ENCODE data around the gene TMEM186.
"Not testable (repeated sequence)": the region's sequence is repeated elsewhere in the genome, so short reads cannot be mapped to it uniquely, and the experiment has no call there.

Gene TMEM186, protein sequence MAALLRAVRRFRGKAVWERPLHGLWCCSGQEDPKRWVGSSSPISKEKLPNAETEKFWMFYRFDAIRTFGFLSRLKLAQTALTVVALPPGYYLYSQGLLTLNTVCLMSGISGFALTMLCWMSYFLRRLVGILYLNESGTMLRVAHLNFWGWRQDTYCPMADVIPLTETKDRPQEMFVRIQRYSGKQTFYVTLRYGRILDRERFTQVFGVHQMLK

DNA sequence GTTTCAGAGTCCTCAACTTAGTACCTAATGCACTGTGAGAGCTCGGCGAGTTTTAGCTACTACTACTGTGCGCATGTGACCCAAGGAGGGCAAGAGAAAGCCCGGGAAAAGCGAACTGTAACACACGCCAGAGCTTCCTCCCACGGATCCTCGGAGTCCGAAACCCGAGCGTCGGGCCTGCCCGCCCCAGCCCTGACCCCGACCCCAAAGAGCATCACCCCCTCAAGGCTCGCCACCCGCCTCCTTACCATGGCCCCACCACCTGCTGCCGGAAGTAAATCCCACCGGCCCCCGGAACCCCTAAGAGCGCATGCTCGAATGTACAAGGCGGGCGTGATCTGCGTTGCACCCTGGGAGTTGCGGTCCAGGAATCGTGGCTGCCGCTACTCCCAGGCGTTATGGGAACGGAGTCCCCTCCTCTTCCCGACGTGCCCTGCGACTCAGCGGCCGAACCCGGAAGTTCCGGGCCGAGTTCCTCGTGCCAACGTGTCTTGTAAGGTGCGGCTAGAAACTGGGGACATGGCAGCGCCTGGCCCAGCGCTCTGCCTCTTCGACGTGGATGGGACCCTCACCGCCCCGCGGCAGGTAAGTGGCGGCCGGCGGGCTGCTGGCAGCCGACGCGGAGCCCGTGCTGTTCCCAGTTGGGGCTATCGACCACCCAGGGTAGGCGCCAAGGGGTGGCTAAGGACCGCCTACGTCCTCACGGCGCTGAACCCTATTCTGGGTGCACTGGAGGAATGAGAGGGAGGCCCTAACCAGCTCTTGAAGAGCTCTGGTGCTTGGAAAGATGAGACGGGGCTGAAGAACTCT lies at the start of gene TMEM186, which contains the start of gene PMM2:
TMEM186 (minus strand) TSS at position 276 of the 810 bp plus-strand sequence; CDS start at position 251, 25 bp downstream.
PMM2 (plus strand) TSS at position 476 of the 810 bp plus-strand sequence; CDS start at position 520, 44 bp downstream.
- peak; percentile 92 to 94 for DNase-seq (ENCODE audit: low read depth in 2 of 2)

DNA sequence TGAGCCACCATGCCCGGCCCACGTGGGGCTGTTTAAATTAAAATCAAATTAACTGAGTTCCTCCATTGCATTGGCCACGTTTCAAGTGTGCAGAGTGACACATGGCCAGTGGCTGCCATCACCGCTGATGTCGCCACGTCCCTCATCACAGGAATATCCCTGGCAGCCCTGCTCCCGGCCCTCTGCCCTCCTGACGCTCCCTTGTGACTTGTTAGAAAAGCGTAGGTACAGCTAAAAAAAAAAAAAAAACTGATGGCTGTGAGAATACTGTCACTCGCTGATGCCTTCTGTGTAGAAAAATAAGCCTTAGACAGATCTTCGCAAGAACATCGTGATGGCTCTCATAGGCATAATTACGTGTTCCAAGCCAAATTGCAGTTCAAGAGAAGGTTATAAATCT lies 49.7 kb upstream of the TMEM186 start:
- DNase-seq (ENCODE audit: low read depth in 2 of 2) = no peak

DNA sequence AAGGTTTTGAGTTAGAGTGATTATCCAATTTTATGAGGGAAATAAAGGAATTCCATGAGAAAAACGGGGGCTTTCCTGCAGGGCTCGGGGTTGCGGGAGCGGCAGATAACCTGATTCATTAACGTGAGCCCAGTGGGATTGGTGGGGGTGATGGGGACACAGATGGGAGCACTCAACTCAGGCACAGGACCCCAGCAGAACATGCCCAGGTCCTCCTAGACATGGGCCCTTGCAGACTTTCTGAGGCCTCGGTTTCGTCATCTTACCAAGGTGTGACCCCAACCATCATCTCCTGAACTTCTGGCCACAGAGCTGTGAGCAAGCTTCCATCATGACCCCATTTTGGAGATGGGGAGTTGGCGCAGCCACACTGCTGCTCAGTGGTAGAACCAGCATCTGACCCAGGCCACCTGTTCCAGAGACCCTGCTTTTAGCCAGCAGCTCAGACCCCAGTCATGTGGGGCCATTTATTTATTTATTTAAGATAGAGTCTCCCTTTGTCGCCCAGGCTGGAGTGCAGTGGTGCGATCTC lies 49.0 kb upstream of the TMEM186 start:
- DNase-seq (ENCODE audit: low read depth in 2 of 2) = no peak

DNA sequence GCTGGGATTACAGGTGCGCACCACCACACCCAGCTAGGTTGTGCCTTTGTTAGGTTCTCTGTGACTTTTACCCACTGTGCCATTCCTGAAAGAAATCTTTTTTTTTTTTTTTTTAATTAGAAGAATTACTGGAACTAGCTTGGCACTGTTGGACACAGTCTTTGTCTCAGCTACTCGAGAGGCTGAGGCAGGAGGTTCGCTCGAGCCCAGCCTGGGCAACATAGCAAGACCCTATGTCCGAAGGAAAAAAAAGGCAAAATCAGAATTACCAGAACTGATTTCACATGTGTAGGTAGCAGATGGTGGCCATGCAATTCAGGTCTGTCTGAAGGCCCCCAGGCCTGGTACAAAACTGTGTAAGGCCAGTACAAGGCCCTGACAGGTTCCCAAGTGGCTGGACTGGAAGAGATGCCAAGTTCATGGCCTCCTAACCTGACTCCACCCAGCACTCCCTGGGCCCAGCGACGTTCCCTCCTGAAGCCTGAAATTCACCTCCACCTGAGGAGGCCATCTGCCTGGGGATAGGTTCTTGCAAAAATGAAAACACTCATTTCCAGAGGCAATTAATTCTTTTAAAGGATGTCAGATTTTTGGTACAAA lies 48.4 kb upstream of the TMEM186 start:
- DNase-seq (ENCODE audit: low read depth in 2 of 2) = no peak

DNA sequence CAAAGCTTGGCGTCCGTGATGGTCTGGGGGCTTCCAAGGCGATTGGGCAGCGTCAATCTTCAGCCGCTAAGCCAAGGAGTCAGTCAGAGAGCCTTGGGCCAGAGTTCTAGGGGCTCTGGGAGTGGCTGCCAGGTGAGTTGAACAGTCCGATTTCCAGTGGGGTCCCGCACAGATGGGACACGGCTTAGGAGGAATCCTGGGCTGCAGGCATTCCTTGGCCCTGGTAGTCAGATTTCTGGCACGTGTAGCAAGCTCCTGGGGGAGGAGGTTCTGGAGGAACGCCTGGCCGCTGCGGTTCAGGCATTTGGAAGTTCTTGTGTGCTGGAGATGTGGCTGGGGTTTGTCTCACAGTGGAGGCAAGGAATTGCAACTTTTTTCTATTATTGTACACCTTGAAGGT lies 45.9 kb upstream of the TMEM186 start:
- not testable (repeated sequence) for DNase-seq (ENCODE audit: low read depth in 2 of 2)

DNA sequence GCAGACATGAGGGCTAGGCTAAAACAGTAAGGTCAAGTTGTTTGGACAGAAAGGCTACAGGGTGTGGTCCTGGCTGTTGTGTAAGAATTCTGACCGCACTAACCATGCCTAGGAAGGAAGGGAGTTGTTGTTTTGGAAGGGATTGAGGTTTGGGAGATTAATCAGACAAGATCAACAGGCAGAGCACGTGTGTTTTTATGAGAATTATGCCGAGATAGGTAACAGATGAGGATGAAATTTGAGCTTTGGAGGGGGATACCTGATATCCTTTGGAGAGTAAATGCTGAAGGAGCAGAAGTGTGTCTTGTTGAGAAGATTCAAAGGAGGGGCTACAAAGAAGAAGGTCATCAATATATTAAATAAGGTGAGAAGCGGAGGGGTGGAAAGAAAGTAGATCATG lies 44.6 kb upstream of the TMEM186 start:
- not testable (repeated sequence) for DNase-seq (ENCODE audit: low read depth in 2 of 2)

DNA sequence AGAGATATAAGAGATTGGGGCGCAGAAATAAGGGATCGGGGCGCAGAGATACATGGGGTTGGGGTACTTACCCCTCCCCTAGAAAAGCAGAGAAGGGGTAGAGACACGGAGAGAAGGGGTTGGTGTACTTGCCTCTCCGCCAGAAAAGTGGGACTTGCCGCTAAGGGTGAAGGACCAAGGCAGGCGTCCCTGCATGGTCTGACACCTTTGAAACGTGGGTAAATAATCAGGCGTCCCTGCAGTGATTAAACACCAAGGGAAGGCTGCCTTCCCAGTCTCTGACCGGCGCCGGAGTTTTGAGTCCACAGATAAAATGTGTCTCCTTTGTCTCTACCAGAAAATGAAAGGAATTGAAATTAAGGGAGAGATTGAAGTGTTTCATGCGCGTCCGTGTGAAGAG lies 40.2 kb upstream of the TMEM186 start:
- not testable (repeated sequence) for DNase-seq (ENCODE audit: low read depth in 2 of 2)

DNA sequence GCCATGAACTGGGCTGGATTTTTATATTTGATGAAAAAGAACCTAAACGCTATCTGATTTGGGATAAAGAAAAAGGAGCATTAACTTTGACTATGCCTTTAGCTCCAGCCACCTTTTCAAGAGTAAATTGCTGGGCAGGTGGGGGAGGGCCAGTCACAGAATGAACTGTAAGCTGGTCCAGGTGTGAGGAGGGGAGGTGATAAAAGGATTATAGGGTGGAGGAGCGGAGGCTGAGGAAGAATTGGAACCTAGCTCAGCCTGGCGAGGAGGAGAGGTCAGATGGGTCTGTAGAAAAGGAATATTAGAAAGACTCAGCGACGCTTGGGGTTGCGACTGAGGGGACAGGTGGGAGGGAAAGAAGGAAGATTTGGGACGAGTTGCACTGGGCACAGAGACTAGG lies 39.4 kb upstream of the TMEM186 start:
- DNase-seq (ENCODE audit: low read depth in 2 of 2) = not testable (repeated sequence)

DNA sequence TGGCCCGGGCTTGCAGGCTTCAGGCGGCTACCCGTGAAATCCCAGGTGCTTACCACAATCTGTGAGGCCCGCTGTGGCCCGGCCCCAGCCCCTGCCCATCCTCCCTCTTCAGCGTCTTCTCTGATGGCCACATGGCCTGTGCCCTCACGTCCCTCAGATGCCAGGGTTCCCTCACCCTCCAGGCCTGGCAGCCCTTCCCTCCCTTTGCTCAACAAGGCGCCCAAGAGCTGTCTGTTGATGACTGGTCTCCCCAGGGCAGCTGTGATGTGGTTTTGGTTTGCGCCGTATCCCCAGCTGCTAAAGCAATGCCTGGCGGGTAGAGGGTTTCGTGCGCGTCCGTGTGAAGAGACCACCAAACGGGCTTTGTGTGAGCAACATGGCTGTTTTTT lies 35.3 kb upstream of the TMEM186 start:
- DNase-seq (ENCODE audit: low read depth in 2 of 2) = no peak

DNA sequence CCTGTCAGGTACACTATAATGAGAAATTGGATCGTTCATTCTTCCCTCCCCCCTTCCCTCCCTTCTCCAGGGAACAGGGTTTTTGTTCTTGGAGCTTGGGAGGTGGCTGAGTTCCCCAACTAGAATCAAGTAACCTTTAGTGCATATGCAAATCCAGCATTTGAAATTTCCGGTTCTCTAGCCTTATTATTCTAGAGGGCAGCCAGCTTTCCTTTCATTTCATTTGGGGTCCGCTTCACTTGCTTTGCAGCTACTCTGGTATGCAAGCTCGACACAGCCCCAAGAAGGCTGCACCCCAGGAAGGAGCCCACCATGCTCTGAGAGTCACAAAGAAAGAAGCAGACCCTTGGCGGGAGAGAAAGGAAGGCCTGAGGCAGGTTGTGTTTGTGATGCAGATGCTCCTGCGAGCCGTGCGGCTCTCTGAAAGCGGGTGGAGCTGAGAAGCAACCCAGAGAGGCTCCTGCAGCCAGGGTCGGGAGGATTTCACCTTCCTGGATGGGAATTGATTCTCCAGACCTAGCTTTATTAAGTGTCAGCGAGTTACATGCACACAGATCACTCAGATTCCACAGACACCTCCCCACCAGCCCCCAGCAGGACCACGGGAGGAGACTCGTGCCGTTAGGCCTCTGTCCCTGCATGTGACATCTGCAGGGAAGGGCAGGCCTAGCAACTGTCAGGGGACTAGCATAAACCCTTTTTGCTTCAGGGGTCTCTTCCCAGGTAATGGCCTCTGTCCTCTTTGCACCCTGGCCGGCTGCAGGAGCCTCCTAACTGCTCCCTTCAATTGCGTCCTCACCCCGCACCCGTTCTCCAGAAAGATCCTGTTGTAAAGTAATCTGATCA lies 34.7 kb upstream of the TMEM186 start:
- DNase-seq (ENCODE audit: low read depth in 2 of 2) = no peak

DNA sequence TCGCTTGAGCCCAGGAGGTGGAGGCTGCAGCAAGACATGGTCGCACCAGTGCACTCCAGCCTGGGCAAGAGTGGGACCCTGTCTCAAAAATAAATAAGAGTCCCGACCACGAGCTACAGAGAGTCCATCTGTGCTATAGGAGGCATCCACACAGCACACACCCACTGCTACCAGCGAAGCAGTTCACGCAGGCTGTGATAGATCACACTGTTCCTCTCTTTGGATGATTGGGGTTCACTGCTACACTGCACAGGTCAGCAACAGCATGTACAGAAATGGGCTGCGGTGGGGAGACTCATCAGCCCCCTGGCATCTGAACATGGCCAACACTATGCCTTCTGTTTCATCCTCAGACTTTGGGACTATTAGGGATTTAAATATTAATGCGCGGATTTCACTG lies 34.0 kb upstream of the TMEM186 start:
- no peak for DNase-seq (ENCODE audit: low read depth in 2 of 2)

DNA sequence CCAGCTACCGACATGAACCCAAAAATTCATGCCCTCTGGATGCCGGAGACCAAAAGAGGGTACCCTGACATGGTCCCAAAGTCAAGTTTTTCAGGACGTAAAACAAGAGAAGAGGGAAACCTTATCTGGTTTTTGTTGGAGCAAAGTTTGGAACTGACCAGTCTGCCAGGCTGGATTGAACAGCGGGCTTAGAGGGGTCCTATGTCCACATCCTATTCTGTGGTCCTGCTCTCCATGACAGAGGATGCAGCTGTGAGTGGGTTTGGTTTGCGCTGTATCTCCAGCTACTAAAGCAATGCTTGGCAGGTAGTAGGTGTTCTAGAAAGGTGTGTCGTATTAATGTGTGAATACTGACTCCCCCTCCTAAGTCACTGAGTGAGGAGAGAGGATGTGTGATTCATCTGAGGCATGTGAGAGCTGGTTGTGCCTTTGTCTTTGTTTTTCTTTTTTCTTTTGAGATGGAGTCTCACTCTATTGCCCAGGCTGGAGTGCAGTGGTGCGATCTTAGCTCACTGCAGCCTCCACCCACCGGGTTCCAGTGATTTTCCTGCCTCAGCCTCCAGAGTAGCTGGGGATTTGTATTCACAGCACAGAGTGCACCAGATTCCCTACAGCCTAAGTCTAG lies 31.2 kb upstream of the TMEM186 start:
- no peak for DNase-seq (ENCODE audit: low read depth in 2 of 2)

DNA sequence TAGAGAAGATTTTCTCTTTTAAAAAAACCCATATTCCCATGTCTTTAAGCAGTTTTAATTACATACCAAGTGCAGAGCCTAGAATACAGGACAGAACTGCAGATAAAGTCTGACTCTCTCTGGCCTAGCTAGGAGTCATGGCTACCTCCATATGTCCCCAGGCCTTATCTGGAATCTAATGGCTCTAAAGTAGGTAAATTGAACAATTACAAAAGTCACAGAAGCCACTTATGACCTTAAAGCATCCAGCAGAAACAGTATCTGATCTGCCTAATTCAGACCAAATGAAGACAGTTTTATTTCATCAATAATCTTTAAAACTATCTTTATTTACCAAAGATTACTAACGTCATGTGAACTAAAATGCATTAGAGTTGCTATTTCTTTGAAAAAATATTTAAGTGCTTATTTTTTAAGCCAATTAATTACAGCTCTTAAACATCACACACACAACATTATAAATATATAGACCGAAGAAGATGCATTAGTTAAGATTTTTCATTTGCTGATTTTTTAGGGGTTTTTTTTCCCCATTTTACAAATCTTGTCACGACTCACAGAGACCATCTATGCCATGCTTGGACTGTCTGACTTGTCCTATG lies 28.9 kb upstream of the TMEM186 start:
- DNase-seq (ENCODE audit: low read depth in 2 of 2) = no peak

DNA sequence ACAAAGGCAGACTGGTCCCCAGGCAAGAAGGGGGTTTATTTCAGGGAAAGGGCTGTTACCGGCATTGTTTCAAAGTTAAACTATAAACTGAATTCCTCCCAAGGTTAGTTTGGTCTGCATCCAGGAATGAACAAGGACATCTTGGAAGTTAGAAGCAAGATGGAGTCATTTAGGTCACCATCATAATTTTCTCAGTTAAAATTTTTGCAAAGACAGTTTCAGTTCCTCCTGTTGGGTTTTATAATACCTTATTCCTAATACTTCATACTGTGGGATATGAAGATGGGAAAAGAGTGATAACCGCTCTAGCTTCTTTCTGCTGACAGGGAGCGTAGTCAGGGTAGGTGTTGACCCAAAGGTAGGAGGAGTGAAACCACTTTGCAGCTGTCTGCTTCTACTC lies 25.0 kb upstream of the TMEM186 start:
- no peak for DNase-seq (ENCODE audit: low read depth in 2 of 2)

DNA sequence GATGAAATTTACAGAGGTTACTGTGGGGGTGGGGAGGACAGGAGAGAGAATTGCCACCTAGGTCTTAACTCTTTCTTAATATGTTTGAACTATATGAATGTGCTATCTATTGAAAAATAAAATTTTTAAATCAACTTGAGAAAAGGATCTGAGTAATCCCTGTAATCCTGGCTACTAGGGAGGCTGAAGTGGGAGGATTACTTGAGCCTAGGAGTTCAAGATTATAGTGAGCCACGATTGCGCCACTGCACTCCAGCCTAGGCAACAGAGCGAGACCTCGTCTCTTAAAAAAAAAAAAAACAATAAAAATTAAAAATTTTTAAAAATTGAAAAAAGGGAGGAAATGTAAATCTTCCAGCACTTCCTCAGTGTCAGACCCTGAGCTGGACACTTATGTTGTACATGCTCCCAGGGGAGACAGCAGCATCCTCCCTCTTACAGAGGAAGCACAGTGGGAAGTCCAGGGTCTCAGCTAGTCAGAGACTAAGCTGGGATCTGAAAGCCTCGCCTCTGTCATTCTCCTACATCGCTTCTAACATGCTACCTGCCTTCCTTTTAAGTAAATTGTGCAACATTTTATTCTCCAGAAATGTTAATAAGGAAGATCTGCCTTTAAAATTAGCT lies 22.1 kb upstream of the TMEM186 start:
- no peak for DNase-seq (ENCODE audit: low read depth in 2 of 2)

DNA sequence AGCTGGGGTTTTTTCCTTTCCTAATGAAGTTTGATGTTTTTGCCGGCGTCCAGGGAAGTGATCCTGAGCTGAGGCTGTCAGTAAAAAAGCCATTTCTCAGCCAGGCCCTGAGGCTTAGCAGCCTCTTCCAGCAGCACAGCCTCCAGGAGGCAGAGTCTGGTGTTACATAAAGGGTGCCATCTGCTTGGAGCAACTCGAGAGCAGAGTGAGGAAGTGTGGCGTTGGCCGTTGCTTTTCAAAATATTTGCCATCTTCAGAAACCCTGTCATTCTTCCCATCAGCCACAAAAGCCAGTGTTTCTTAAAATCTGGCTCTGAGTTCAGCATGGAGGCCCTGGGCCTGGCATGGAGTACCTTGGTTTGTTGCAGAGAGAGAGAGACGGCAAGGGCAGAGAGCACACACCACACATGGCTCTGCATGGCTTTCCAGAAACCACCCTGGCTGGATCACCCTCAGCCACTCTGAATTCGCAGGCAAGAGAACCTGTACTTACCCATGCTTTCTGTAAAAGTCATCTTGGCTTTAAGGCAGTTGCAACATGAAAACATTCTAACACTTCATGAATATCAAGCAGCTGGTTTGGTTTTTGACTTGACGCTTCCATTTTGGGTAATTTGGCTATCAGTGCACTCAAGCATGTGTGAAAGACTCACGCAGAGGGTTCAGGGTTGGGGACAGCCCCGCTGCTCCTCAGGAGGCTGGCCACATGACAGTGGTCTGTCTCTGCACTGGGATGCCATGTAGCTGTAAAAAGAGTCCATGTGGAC lies 21.2 kb upstream of the TMEM186 start:
- DNase-seq (ENCODE audit: low read depth in 2 of 2) = no peak

DNA sequence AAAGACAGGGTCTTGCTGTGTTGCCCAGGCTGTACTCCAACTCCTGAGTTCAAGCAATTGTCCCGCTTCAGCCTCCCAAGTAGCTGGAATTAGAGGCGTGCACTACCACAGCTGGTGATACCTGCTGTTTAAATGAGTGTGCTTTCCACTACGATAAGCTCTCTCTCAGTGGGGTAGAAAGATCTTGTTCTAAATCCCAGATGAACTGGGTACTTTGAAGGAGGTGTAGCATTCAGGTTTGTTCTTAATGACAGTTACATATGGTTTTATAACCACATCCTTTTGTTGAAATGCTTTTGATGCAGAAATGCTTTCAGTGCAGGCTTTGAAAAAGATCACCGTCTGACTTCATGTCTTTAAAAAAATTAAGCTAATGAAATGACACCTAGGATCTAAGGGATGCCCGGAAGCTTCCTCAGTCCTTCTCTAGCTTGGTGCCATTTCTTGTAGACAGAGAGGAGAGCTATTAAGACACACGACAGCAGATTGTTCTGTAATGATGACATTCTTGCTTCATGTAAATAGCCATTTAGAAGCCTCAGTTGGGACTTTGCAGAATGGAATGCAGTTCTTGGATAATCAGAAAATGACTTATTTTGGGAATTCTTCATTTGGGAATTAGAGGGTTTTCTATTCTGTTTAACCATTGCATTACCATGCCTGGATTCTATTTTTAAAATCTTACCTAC lies 19.7 kb upstream of the TMEM186 start:
- no peak for DNase-seq (ENCODE audit: low read depth in 2 of 2)

DNA sequence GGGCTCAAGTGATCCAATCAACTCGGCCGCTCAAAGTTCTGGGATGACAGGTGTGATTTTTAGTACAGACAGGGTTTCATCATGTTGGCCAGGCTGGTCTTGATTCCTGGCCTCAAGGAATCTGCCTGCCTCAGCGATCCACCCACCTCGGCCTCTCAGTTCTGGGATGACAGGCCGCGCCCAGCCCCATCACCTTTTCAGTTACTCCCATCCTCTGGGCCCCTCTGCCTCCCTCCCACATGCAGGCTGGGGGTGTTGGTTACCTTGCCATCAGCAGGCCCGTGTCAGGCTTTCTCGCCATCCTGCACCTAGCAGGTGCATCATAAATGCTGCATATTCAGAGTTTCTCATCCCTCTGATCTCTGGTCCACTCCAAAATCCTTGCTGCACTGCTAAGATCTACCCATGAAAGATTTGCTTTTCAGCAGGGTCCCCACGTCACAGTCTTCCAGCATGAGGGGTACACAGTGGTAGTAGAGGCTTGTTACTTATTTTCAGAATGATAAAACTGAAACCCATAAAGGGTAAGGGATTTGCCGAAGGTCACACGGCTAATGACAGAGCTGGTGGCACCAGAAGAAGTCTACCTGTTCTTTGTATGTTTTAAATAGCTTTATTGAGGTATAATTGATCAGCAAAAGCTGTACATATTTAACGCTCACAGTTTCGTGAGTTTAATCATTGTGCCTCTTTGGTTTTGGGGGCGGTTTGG lies 16.8 kb upstream of the TMEM186 start:
- no peak for DNase-seq (ENCODE audit: low read depth in 2 of 2)

Measured in stimulated activated CD8-positive, alpha-beta memory T cell treated with anti-CD3 and anti-CD28 coated beads, Interleukin-15, amount 100 ng/mL, for 4 hours (primary cell).